NCI-H1105 treated with DMSO at 0.1 percent for 48 hours (cell line): ENCODE data around the gene PTPRN2.
"Not testable (repeated sequence)": the region's sequence is repeated elsewhere in the genome, so short reads cannot be mapped to it uniquely, and the experiment has no call there.

ENCODE experiments used
- DNase-seq: peaks from one replicate; lab custom pipeline; 2025; lab: John Stamatoyannopoulos, UW

The PTPRN2 gene

DNA sequence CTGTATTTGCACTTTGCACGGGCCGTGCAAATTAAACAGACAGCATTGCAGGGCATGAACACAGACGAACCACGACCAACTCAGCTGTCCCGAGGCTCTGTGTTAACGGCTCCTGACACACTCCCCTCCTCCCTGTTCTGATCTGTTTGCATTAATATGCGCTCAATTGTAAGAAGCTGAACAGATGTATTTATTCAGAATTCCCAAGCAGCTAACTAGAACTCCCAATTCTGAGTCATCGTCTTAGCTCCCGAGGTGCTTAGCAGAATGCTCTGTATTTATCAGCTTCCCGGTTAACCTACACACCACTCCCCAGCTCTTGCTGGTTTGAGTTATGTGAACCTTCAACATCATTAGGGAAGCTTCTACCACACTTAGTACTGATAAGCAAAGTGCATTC is 286.4 kb downstream of the PTPRN2 start:
- DNase-seq, result no peak

DNA sequence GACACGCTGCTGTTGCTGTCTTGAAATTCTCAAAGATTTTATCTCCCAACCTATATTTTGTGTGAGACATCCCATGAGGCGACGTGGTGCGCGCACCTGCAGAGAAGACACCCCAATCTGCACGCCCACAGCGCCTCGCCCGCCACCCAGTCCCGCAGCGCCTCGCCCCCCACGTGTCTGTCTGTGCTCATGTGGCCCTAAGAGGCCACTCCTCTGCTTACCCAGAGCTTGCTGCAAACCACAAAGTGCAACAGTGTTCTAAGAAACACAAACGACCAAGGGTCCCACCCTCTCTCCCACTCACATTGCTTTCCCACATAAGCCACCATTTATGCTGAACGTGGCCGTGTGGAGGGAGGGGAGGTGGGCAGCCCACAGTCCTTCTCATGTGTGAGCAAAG is 287.2 kb downstream of the PTPRN2 start:
- DNase-seq, result no peak

GRCh38 chr7:158299607-158300006 is 288.0 kb downstream of the PTPRN2 start:
- DNase-seq, result no peak

DNA sequence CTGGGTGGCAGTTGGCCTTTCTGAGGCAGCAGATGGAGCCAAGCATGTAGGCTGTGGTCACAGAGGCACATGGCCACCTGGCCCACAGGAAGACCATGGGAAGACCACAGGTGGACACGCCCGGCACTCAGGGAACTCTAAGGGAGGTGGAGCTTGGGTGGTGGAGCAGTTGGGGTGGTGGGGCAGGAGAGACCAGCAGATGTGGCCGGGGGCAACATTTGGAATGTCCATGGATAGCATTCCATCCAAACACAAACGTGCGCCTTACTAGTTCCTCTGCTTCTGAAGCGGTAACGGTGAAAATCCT is 290.9 kb downstream of the PTPRN2 start:
- DNase-seq, result no peak

GRCh38 chr7:158295966-158296797 is 291.4 kb downstream of the PTPRN2 start:
- no peak for DNase-seq

GRCh38 chr7:158294468-158295215 is 293.0 kb downstream of the PTPRN2 start:
- not testable (repeated sequence) for DNase-seq

DNA sequence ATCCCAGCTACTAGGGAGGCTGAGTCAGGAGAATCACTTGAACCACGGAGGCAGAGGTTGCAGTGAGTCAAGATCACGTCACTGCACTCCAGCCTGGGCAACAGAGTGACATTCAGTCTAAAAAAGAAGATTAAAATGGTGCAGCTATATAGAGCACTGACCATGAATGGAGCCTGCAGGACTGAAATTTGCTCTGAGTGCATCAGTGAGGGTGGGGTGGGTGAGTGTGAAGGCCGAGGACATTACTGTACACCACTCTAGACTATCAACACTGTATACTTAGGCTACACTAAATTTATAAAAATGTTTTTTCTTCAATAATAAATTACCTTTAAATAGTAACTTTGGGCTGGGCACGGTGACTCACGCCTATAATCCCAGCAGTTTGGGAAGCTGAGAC is 294.7 kb downstream of the PTPRN2 start:
- no peak for DNase-seq

GRCh38 chr7:158291998-158292397 is 295.6 kb downstream of the PTPRN2 start:
- DNase-seq, result no peak

GRCh38 chr7:158289761-158290523 is 297.7 kb downstream of the PTPRN2 start:
- no peak for DNase-seq

DNA sequence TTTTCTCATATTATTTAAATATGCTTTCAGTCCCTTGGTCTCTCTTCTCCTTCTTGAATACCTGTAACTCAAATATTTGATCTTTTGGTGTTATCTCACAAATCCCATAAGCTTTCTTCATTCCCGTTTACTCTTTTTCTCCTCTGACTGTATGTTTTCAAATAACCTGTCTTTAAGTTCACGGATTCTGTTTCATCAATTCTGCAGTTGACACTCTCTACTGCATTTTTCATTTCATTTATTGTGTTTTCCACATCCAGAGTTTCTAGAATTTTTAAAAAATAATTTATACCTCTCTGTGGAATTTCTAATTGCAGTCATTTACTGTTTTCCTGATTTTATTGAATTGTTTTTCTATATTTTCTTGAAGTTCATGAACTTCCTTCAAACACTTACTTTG is 298.4 kb downstream of the PTPRN2 start:
- DNase-seq, result no peak

DNA sequence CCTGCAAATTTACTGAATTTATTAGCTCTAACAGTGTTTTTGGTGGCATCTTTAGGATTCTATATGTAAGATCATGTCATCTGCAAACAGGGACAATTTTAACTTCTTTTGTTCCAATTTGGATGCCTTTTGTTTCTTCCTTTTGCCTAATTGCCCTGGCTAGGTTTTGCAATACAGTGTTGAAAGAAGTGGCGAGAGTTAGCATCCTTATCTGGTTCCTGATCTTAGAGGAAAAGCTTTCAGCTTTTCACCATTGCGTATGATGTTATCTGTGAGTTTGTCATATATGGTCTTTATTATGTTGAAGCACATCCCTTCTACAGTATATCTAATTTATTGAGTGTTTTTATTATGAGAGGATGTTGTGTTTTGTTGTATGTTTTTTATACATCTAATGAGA is 301.4 kb downstream of the PTPRN2 start:
- no peak for DNase-seq

- DNase-seq, result no peak
These were observed 302.2 kb downstream of the PTPRN2 start for GRCh38 chr7:158285383-158285770.

DNA sequence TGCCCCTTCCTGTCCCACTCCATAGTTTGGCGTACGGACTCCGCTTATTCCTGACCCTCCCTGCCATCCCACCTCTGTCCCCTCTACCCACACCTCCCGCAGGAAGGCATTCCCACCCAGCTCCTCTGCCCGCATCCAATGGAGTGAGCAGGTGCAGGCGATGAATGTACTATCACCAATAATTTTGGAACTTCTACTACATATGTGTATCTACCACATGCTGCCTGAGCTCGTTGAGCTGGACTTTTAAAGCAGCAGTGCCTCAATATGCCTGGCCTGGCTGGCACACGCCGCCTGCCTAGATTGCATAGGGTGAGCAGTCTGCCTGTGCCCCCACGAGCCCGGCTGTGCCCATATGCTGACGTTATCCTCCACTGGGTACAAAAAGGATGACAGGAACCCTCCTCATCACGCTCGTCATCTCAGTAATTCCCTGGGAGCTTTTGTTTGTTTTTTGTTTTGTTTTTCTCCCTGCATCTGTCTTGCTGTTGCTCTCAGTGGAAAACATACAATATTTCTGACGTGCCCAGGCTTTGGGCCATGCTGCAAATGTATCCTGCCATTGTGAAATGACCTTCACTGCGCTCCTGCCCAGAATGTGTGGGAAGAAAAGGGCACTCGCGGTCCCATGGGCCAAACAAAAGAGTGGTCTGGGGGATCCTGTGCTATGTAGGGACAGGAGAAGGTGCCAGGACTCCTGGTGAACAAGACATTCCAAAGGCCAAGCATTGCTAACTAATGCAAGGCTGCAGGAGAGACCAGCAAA is 302.8 kb downstream of the PTPRN2 start:
- no peak for DNase-seq

DNA sequence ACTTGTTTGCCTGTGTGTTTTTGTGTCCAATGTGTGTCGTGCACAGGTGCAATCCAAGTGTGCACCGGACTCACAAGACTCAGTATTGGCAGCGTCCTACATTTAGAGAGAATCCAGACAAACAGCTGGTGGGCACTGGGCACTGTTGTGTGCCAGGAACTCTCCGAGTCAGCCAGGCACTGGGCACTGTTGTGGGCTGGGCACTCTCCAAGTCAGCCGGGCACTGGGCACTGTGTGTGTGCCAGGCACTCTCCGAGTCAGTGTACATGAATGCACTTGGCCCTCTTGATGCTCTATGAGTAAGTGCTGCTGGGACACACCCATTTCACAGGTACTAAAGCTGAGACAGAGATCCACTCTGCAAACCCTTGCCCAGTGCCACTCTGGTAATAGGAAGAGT is 303.5 kb downstream of the PTPRN2 start:
- DNase-seq, result no peak

- DNase-seq, result no peak
These were observed 304.3 kb downstream of the PTPRN2 start for GRCh38 chr7:158283016-158283974.

DNA sequence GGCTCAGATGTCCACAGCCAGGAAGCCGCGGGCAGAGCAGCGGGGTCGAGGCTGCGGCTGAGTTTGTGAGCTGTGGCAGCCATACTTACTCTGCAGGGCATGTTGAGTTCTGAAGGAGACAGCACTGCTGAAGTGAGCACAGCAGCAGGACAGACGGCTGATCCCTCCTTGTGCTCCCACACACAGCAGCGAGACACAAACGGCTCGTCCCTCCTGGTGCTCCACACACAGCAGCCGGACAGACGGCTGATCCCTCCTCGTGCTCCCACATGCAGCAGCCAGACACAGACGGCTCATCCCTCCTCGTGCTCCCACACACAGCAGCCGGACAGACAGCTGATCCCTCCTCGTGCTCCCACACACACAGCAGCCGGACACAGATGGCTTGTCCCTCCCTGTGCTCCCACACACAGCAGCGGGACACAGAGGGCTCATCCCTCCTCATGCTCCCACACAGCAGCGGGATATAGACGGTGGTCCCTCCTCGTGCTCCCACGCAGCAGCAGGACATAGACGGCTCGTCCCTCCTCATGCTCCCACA is 305.1 kb downstream of the PTPRN2 start:
- no peak for DNase-seq

DNA sequence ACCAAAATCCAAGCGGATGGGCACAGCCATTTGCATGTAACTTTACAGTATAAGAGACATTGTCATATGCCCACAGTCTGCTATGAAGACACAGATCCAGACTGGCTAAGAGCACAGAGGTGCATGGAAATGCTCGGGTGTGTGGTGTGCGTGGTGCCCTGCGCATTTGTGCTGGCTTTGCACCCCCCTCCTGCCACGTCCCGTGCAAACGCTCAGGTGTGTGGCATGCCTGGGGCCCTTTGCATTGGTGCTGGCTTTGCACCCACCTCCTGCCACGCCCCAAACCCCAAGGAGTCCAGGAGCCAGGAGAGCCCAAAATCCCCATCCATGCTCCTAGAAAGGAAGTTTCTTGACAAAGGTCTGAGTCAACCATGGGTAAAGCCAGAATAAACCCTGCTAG is 306.2 kb downstream of the PTPRN2 start:
- DNase-seq, result no peak

DNA sequence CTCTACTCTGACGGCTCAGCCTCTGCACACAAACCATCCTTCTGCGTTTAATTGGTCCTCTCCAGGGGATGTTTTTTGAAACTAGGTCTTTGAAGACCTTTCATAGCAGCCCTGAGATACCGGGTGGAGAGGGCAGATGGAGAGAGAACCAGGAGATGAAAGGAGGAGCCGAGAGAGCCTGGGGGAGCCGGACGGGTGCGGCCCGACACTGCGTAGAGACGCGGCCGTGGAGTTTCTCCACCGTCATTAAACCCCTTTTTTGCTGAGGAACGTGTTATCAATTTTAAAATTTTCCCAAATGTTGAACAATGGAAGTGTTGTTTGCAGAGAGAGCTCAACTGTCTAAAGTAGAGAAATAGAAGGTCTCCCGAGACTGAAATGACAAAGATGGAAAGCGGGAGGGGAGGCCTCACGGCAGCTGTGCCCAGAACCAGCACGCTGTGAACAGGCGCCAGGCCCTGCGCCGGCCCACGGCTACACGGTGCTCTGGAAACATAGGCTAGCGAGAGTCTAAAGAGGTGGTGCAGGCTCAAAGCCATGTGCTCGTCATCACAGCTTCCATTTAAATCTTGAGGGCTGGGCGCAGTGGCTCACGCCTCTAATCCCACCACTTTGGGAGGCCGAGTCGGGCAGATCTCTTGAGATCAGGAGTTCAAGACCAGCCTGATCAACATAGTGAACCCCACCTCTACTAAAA is 307.0 kb downstream of the PTPRN2 start:
- DNase-seq, result no peak

DNA sequence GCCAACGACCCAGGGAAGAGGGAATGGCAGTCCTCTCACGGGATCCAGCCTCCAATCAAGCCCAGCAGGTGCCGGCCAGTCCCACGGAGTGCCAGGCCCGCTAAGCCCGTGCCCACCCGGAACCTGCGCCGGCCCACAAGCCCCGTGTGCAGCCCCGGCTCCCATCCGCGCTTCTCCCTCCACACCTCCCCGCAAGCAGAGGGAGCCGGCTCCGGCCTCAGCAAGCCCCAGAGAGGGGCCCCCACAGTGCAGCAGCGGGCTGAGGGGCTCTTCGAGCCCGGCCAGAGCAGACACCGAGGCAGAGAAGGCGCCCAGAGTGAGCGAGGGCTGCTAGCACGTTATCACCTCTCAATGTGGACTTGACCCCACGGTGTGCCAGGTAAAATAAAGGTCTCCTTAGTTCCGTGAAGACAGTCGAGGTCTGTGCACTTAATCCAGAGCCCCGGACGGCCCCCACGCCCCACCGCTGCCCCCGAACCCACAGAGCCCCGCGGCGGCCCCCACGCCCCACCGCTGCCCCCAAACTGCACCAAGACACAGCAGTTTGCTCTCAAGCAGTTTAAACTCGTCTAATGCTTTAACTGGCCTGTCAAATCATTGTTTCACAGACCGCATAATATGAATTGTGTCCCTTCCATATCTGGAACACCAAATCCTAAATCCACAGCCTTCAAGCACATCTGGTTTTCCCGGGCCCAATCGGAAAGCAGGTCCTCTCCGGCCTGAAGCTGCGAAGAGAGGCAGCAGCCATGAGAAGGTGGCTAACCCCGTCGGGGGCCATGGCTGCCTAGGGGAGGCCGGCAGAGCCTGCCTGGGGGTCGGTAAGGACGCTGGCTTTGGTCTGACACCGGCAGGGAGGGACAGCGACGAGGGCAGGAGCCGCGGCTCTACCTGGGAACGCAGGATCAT is 307.8 kb downstream of the PTPRN2 start:
- no peak for DNase-seq
